HepG2 (cell line): Measurements from ENCODE around the gene JOSD1. TPM values are rescaled to one million over a fixed set of nuclear protein-coding genes. Genes with fewer than 3 reads are reported as not detected.

Experiments
- BRCA1 ChIP-seq: sonication (generic); formaldehyde crosslinking; IDR thresholded peaks from 2 replicates; pipeline ENCODE4 v1.4.0; 2020; ENCODE audit warnings: missing genetic modification reagents
- DNMT3B ChIP-seq: conservative IDR thresholded peaks from 2 replicates; pipeline ENCODE4 v1.6.1; 2016; ENCODE audit warnings: missing biosample characterization, control low read depth
- HES4 ChIP-seq: sonication (generic); formaldehyde crosslinking; IDR thresholded peaks from 2 replicates; pipeline ENCODE4 v1.9.0; 2021; ENCODE audit warnings: mild to moderate bottlenecking, missing genetic modification reagents, borderline replicate concordance
- NONO ChIP-seq, 2 experiments: fragments of 450-650 bp in 1 of 2; sonication (generic) in 1 of 2; formaldehyde crosslinking in 1 of 2; IDR thresholded peaks in 1 of 2; conservative IDR thresholded peaks in 1 of 2; 2 replicates each; pipeline versions ENCODE4 v1.6.1 to v1.8.0; 2017 to 2022; ENCODE audit warnings: mild to moderate bottlenecking in 1 of 2, missing genetic modification reagents in 1 of 2, moderate library complexity in 1 of 2
- NR2C2 ChIP-seq: sonication (generic); formaldehyde crosslinking; IDR thresholded peaks from 2 replicates; pipeline ENCODE4 v1.4.0; 2020; ENCODE audit warnings: missing genetic modification reagents, mild to moderate bottlenecking, moderate library complexity, borderline replicate concordance
- SMYD3 ChIP-seq: sonication (generic); formaldehyde crosslinking; IDR thresholded peaks from 2 replicates; pipeline ENCODE4 v1.8.1; 2023; ENCODE audit warnings: mild to moderate bottlenecking, missing genetic modification reagents
- SPEN ChIP-seq: sonication (generic); formaldehyde crosslinking; IDR thresholded peaks from 2 replicates; pipeline ENCODE4 v1.5.1; 2020; ENCODE audit warnings: low read depth, mild to moderate bottlenecking, missing genetic modification reagents
- ZBTB8A ChIP-seq: sonication (generic); formaldehyde crosslinking; IDR thresholded peaks from 2 replicates; pipeline ENCODE4 v1.4.0; 2020; ENCODE audit warnings: mild to moderate bottlenecking, low read depth, missing genetic modification reagents, borderline replicate concordance
- ZFP36L1 ChIP-seq: sonication (generic); formaldehyde crosslinking; IDR thresholded peaks from 2 replicates; pipeline ENCODE4 v1.8.0; 2022; ENCODE audit warnings: mild to moderate bottlenecking, missing genetic modification reagents, moderate library complexity
- ZNF260 ChIP-seq: sonication (generic); formaldehyde crosslinking; IDR thresholded peaks from 2 replicates; pipeline ENCODE4 v1.4.0; 2020; ENCODE audit warnings: missing genetic modification reagents, low read depth, mild to moderate bottlenecking, borderline replicate concordance
- ZNF747 ChIP-seq: sonication (generic); formaldehyde crosslinking; IDR thresholded peaks from 2 replicates; pipeline ENCODE4 v1.8.1; 2023; ENCODE audit warnings: missing genetic modification reagents, mild to moderate bottlenecking, borderline replicate concordance
- polyA plus RNA-seq, 8 experiments: library from polyadenylated mRNA; depleted of rRNA in 3 of 8; stranded (reverse) in 7 of 8; unstranded in 1 of 8; fragments of >200 nt; fragmentation: Illumina TruSeq in 4 of 8; extraction: Trizol in 4 of 8; gene quantifications; 2 replicates each; pipeline versions ENCODE4 v1.2.1 to v1.2.3, GENCODE V29; 2011 to 2016; ENCODE audit warnings: low read depth in 4 of 8, missing spikeins in 1 of 8, mixed read lengths in 1 of 8; ENCODE audit not compliant: insufficient read depth in 1 of 8
- total RNA-seq, 5 experiments: library from RNA; depleted of rRNA; stranded (reverse); fragments of >200 nt; fragmentation: Illumina TruSeq; extraction: Trizol; gene quantifications; 2 replicates each; pipeline ENCODE4 v1.2.3, GENCODE V29; 2016; ENCODE audit warnings: low read depth in 1 of 5
- TF ChIP-seq, protein P1 (sequence below): sonication (generic); formaldehyde crosslinking; IDR thresholded peaks from 2 replicates; pipeline ENCODE4 v1.5.1; 2020; ENCODE audit warnings: missing genetic modification reagents, mild to moderate bottlenecking, borderline replicate concordance
- TF ChIP-seq, protein P2 (sequence below): sonication (generic); formaldehyde crosslinking; IDR thresholded peaks from 2 replicates; pipeline ENCODE4 v1.5.1; 2020; ENCODE audit warnings: missing genetic modification reagents, mild to moderate bottlenecking, borderline replicate concordance
- TF ChIP-seq, protein P3 (sequence below): sonication (generic); formaldehyde crosslinking; IDR thresholded peaks from 2 replicates; pipeline ENCODE4 v1.5.0; 2020; ENCODE audit warnings: mild to moderate bottlenecking, missing genetic modification reagents
- TF ChIP-seq, protein P4 (sequence below): sonication (generic); formaldehyde crosslinking; IDR thresholded peaks from 2 replicates; pipeline ENCODE4 v1.5.0; 2020; ENCODE audit warnings: mild to moderate bottlenecking, missing genetic modification reagents, borderline replicate concordance
- TF ChIP-seq, protein P5 (sequence below): IDR thresholded peaks from 2 replicates; pipeline ENCODE4 v1.6.1; 2012; ENCODE audit warnings: low read length, improper control_type of control experiment

JOSD1 gene
- total and polyA plus RNA-seq, 2 of the 13 experiments (the other 11 are each of a cell fraction or from before 2014, with no cell fraction given) = 31.7 to 38.4 TPM

DNA sequence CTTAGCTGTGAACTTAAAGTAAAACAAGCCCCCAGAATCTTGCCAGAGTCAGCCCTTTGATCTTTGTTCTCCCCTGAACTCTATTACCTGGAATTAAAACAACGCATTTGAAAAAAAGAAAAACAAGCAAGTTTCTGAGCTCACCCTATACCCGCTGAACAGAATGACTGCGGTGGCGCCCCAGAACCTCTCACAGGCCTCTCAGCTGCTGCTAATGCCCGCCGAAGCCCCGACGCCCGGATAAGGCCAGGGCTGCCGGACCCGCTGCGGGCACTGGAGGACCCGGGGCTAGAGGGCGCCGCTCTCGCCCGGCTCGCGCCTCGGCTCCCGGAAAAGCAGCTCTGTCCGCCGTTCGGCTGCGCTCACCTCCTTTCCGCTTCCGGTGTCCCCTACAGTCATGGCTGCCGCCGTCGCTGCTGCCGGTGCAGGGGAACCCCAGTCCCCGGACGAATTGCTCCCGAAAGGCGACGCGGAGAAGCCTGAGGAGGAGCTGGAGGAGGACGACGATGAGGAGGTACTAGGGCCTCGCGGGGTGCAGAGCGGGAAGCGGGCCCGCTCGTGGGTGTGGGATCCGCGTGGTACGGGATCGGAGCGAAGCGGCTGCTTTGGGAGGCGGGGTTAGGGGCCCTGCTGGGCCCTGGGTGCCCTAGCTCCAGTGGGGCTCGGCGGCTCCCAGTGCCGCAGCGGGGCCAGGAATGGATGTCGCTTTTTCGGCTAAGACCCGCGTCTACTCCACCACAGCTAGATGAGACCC lies 19.0 kb downstream of the JOSD1 start, which contains the start of gene TOMM22 (continued):
- TF ChIP-seq, protein P1, sequence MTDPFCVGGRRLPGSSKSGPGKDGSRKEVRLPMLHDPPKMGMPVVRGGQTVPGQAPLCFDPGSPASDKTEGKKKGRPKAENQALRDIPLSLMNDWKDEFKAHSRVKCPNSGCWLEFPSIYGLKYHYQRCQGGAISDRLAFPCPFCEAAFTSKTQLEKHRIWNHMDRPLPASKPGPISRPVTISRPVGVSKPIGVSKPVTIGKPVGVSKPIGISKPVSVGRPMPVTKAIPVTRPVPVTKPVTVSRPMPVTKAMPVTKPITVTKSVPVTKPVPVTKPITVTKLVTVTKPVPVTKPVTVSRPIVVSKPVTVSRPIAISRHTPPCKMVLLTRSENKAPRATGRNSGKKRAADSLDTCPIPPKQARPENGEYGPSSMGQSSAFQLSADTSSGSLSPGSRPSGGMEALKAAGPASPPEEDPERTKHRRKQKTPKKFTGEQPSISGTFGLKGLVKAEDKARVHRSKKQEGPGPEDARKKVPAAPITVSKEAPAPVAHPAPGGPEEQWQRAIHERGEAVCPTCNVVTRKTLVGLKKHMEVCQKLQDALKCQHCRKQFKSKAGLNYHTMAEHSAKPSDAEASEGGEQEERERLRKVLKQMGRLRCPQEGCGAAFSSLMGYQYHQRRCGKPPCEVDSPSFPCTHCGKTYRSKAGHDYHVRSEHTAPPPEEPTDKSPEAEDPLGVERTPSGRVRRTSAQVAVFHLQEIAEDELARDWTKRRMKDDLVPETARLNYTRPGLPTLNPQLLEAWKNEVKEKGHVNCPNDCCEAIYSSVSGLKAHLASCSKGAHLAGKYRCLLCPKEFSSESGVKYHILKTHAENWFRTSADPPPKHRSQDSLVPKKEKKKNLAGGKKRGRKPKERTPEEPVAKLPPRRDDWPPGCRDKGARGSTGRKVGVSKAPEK (CRISPR knock-in tag) = no peak
- TF ChIP-seq, protein P2, sequence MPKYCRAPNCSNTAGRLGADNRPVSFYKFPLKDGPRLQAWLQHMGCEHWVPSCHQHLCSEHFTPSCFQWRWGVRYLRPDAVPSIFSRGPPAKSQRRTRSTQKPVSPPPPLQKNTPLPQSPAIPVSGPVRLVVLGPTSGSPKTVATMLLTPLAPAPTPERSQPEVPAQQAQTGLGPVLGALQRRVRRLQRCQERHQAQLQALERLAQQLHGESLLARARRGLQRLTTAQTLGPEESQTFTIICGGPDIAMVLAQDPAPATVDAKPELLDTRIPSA (CRISPR knock-in tag) = no peak; the same call in 1 of the 2 replicates
- peak; percentile 99 for TF ChIP-seq ZNF747 (CRISPR knock-in tag)
- no peak for TF ChIP-seq ZNF260 (CRISPR knock-in tag)
- peak; percentile 98 for TF ChIP-seq NR2C2 (CRISPR knock-in tag)
- TF ChIP-seq DNMT3B = peak; percentile 78
- TF ChIP-seq, protein P3, sequence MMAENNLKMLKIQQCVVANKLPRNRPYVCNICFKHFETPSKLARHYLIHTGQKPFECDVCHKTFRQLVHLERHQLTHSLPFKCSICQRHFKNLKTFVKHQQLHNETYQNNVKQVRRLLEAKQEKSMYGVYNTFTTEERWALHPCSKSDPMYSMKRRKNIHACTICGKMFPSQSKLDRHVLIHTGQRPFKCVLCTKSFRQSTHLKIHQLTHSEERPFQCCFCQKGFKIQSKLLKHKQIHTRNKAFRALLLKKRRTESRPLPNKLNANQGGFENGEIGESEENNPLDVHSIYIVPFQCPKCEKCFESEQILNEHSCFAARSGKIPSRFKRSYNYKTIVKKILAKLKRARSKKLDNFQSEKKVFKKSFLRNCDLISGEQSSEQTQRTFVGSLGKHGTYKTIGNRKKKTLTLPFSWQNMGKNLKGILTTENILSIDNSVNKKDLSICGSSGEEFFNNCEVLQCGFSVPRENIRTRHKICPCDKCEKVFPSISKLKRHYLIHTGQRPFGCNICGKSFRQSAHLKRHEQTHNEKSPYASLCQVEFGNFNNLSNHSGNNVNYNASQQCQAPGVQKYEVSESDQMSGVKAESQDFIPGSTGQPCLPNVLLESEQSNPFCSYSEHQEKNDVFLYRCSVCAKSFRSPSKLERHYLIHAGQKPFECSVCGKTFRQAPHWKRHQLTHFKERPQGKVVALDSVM = peak; percentile 55
- TF ChIP-seq SMYD3 (CRISPR knock-in tag) = no peak; the same call in 1 of the 2 replicates
- peak; percentile 86; the same call in 1 of the 2 replicates for TF ChIP-seq BRCA1
- TF ChIP-seq NONO (IDR thresholded peaks at IDR 0.05) = no peak
- peak; percentile 95 for TF ChIP-seq NONO (CRISPR knock-in tag; conservative IDR thresholded peaks at IDR 0.05)
- TF ChIP-seq ZBTB8A = no peak
- TF ChIP-seq SPEN = peak; percentile 99
- TF ChIP-seq, protein P4, sequence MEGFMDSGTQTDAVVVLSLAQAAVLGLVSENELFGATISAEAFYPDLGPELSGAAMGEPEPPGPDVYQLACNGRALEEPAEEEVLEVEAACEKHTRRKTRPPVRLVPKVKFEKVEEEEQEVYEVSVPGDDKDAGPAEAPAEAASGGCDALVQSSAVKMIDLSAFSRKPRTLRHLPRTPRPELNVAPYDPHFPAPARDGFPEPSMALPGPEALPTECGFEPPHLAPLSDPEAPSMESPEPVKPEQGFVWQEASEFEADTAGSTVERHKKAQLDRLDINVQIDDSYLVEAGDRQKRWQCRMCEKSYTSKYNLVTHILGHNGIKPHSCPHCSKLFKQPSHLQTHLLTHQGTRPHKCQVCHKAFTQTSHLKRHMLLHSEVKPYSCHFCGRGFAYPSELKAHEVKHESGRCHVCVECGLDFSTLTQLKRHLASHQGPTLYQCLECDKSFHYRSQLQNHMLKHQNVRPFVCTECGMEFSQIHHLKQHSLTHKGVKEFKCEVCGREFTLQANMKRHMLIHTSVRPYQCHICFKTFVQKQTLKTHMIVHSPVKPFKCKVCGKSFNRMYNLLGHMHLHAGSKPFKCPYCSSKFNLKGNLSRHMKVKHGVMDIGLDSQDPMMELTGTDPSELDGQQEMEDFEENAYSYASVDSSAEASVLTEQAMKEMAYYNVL (CRISPR knock-in tag) = no peak; the same call in 1 of the 2 replicates
- TF ChIP-seq HES4 (CRISPR knock-in tag) = peak; percentile 82; the same call in 1 of the 2 replicates
- TF ChIP-seq ZFP36L1 = peak; percentile 74; the same call in 1 of the 2 replicates
- TF ChIP-seq, protein P5, sequence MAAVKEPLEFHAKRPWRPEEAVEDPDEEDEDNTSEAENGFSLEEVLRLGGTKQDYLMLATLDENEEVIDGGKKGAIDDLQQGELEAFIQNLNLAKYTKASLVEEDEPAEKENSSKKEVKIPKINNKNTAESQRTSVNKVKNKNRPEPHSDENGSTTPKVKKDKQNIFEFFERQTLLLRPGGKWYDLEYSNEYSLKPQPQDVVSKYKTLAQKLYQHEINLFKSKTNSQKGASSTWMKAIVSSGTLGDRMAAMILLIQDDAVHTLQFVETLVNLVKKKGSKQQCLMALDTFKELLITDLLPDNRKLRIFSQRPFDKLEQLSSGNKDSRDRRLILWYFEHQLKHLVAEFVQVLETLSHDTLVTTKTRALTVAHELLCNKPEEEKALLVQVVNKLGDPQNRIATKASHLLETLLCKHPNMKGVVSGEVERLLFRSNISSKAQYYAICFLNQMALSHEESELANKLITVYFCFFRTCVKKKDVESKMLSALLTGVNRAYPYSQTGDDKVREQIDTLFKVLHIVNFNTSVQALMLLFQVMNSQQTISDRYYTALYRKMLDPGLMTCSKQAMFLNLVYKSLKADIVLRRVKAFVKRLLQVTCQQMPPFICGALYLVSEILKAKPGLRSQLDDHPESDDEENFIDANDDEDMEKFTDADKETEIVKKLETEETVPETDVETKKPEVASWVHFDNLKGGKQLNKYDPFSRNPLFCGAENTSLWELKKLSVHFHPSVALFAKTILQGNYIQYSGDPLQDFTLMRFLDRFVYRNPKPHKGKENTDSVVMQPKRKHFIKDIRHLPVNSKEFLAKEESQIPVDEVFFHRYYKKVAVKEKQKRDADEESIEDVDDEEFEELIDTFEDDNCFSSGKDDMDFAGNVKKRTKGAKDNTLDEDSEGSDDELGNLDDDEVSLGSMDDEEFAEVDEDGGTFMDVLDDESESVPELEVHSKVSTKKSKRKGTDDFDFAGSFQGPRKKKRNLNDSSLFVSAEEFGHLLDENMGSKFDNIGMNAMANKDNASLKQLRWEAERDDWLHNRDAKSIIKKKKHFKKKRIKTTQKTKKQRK = no peak
